Choroid plexus epithelial cell (primary cell): ENCODE data around the gene DNLZ.

Source experiments
- DNase-seq: peaks from one replicate; pipeline ENCODE4 v3.0.0-alpha.2; 2010; ENCODE audit warnings: low read depth
- H3K4me3 ChIP-seq: 2 replicates; pipeline ENCODE4 v1.5.1; 2011; ENCODE audit warnings: low read depth, mild to moderate bottlenecking, control low read depth, low read length, moderate library complexity
- CTCF ChIP-seq: conservative IDR thresholded peaks from 2 replicates; pipeline ENCODE4 v1.5.1; 2011; ENCODE audit warnings: low read depth, mild to moderate bottlenecking, control low read depth, inconsistent platforms, low read length, moderate library complexity

The DNLZ gene

GRCh38 chr9:136316271-136316751 lies 47.2 kb downstream of the DNLZ start:
- TF ChIP-seq CTCF: no peak
- H3K4me3 ChIP-seq: no peak overlapping the region
- no peak for DNase-seq

GRCh38 chr9:136314944-136315343 lies 48.6 kb downstream of the DNLZ start:
- no peak for TF ChIP-seq CTCF
- no peak for DNase-seq
- H3K4me3 ChIP-seq: no peak overlapping the region

GRCh38 chr9:136314056-136314416 lies 49.5 kb downstream of the DNLZ start:
- TF ChIP-seq CTCF: no peak
- no peak for DNase-seq
- no peak overlapping the region for H3K4me3 ChIP-seq

- H3K4me3 ChIP-seq: no peak overlapping the region
- no peak for TF ChIP-seq CTCF
- DNase-seq: no peak
These were observed 50.2 kb downstream of the DNLZ start for GRCh38 chr9:136313111-136314055.

GRCh38 chr9:136312436-136312835 lies 51.1 kb downstream of the DNLZ start:
- no peak overlapping the region for H3K4me3 ChIP-seq
- peak; percentile 78 for TF ChIP-seq CTCF
- DNase-seq: peak; percentile 61

GRCh38 chr9:136312009-136312375 lies 51.6 kb downstream of the DNLZ start:
- H3K4me3 ChIP-seq: no peak overlapping the region
- DNase-seq: no peak
- TF ChIP-seq CTCF: no peak
